Measurements from ENCODE around the gene COL6A5.

DNA sequence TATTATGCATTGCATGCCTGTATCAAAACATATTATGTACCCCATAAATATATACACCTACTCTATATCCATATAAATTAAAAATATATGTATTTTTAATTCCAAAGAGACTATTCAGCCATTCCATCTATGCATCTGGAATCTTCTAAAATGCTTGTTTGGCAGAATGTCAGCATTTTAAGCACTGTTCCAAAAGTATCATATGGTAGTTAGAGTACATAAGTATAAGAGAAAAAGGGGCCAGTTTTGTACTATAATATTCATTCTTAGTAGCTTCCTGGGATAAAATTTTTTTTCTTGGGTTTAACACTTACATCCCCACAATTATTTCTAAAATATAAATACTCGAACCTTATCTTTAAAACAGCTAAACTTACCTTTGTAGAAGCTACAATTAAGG is 111.1 kb downstream of the COL6A5 start:
- TF ChIP-seq CTCF (IDR thresholded peaks at IDR 0.05) (no peak), POLR2A (IDR thresholded peaks at IDR 0.05) (no peak)

All from thyroid gland (tissue), 4 donors.